ENCODE data around the gene FOXL1.

FOXL1 gene

DNA sequence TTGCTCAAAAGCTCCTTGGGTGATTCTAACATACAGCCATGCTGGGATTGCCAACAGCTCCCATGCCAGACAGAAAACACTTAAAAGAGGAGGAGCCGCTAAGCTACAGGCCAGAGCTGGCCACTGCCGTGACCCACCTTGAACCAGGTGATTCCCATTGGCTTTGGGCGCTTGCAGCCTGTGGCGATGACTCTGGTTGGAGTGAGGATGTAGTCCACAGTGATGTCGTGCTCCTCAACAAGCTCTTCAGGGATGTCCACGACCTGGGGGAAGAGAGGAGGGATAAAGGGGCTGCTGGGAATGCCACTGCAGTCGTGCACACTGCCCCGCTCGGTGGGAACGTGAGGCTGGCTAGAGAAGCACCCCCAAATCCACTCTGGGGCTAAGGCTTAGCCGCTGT lies 36.8 kb upstream of the FOXL1 start:
- H3K27ac Mint-ChIP-seq, result no peak overlapping the region
- no peaks in the 10 kb centered on the region for H3K27me3 Mint-ChIP-seq
- H3K4me3 Mint-ChIP-seq, result no peak overlapping the region
- no peaks in the 10 kb centered on the region for H3K9me3 Mint-ChIP-seq
- H3K36me3 Mint-ChIP-seq (ENCODE audit: low read depth), result peaks cover 100% of the 10 kb centered on the region
- intact Hi-C loops (cut with micrococcal nuclease), result no loop called here
- H3K4me1 Mint-ChIP-seq (ENCODE audit: low read depth), result no peaks in the 10 kb centered on the region

DNA sequence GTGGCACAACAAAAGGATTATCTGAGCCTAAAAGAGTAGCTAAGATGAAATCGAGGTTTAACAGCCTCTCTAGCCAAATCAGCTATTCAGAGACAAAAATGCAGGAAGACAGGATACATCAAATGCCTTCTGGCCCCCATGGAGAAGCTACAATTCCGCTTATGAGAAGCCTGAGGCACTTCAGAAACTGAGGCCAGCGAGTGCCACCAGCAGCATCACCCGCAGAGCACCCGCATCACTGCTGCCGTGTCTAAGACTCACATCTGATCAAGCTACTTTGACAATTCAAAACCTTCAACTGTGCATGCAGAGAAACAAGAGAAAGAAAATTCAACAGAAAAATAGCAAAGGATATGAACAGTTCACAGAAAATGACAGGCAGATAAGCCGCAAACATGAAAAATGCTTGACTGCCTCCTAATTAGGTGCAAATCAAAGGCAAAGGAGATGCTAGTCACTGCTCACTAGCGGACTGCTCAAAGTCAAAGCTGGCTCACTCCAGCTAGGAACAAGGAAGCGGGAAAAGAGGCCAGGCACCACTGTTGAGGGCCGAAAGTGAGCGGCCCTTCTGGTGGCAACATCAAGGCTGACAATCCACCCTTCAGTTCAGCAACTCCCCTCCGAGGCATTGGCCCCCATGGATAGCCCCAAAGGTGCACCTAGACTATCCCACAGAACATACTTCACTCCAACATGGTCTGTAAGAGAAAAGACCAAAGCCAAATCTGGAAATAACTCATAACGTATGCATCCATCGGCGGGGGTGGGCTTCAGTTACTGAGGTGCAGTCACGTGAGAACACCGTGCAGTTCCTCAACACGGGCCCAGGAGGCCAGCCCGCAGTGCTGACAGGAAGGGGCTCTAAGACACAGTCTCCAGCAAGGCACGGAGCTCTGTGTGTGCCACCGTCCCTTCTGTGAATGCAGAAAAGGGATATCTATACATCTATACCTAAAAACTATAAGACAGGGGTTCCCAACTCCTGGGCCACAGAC lies 35.3 kb upstream of the FOXL1 start:
- Mint-ChIP-seq H3K9me3 (no peaks in the 10 kb centered on the region), H3K4me3 (no peak overlapping the region), H3K4me1 (ENCODE audit: low read depth) (no peaks in the 10 kb centered on the region), H3K27ac (no peak overlapping the region), H3K36me3 (ENCODE audit: low read depth) (peaks cover 94% of the 10 kb centered on the region), H3K27me3 (no peaks in the 10 kb centered on the region)
- intact Hi-C loops (cut with micrococcal nuclease), result no loop called here

DNA sequence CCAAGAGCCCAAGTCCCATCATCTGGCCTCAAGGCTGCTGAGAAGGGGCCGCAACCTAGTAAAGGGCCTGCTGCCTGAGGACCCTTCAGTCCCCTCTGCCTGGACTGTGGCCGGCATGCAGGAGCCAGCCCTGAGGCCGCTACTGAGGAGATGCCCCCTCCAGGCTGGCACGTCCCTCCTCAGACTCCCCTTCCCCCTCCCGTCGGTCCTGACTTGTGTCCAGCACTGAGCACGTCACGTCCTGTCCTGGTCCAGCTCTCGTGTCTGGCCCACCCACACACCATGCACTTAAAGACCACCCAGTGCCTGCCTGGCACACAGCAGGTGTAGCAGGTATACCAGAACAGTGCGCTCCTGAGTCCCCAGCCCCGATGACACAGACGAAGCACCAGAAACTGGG lies 32.9 kb upstream of the FOXL1 start:
- Mint-ChIP-seq H3K4me1 (ENCODE audit: low read depth) (no peaks in the 10 kb centered on the region), H3K27me3 (no peaks in the 10 kb centered on the region), H3K27ac (no peak overlapping the region), H3K4me3 (no peak overlapping the region), H3K9me3 (no peaks in the 10 kb centered on the region), H3K36me3 (ENCODE audit: low read depth) (peaks cover 85% of the 10 kb centered on the region)
- intact Hi-C loops (cut with micrococcal nuclease), result no loop called here

DNA sequence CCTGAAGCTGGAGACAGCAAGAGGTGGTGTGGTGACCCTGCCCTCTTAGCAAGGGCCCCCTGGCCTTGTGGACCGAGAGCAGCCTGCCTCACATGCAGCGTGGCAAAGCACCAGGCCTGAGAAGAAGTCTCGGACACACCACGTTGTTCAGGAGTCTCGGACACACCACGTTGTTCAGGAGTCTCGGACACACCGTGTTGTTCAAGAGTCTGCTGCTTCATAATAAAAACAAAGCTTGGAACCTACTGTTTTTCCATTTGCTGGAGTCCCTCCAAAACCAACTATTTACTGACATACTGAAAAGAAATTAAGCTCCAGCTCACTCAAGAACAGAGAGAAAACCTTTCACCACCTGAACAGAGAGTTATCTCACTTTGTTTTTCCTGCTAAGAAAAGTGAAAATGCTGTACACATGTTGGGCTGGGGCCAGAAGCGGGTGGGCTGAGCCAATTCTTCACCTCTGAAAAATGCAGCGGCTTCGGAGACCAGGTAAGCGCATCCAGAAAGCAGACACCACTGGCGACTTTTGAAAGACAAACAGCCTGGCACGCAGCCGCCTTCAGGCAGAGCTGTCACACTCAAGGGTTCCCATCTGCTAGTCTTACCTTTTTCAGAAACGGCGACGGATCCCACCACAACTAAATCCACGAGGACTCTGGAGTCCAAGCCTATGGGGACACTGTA lies 32.3 kb upstream of the FOXL1 start:
- intact Hi-C loops (cut with micrococcal nuclease), result no loop called here
- H3K27me3 Mint-ChIP-seq, result no peaks in the 10 kb centered on the region
- no peaks in the 10 kb centered on the region for H3K4me1 Mint-ChIP-seq (ENCODE audit: low read depth)
- H3K4me3 Mint-ChIP-seq, result no peak overlapping the region
- peaks cover 83% of the 10 kb centered on the region for H3K36me3 Mint-ChIP-seq (ENCODE audit: low read depth)
- H3K27ac Mint-ChIP-seq, result no peak overlapping the region
- H3K9me3 Mint-ChIP-seq, result no peaks in the 10 kb centered on the region

DNA sequence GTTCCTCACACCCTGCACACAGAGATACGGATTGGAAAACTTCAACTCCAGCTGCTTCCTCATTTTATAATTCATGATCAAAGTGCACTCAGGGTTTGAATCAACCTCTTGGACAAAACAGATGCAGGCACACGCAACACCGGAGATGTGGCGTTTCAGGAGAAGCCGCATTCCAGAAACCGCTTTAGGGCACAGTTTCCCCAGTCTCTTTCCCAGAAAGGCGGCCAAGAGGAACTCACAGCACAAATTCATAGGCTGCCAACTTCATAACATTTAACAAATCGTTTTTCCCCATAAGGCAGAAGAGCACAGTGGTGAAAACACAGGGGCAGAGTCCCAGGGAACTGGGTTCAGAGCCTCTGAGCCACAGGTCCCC lies 31.7 kb upstream of the FOXL1 start:
- intact Hi-C loops (cut with micrococcal nuclease), result no loop called here
- H3K27ac Mint-ChIP-seq, result no peak overlapping the region
- H3K27me3 Mint-ChIP-seq, result no peaks in the 10 kb centered on the region
- no peak overlapping the region for H3K4me3 Mint-ChIP-seq
- H3K9me3 Mint-ChIP-seq, result no peaks in the 10 kb centered on the region
- peaks cover 83% of the 10 kb centered on the region for H3K36me3 Mint-ChIP-seq (ENCODE audit: low read depth)
- no peaks in the 10 kb centered on the region for H3K4me1 Mint-ChIP-seq (ENCODE audit: low read depth)

DNA sequence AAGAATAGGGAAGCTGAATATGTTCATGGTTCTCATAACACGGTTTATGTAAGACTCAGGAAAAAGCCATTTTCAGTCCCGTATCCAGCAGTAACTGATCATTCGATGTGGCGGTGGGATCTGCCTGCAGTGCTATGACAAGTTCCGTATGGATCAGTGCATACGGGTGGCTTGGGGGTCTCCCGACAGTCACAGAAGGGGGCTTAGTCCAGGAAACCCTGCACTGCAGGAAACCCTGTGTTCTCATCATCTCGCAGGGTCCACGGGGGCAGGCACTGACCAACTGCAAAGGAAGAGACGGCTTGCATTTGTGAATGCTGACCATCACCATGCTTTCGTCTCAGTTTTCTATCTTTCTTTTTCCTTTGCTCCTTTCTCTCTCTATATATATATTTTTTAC lies 31.1 kb upstream of the FOXL1 start:
- Mint-ChIP-seq H3K27me3 (no peaks in the 10 kb centered on the region), H3K36me3 (ENCODE audit: low read depth) (peaks cover 83% of the 10 kb centered on the region), H3K4me1 (ENCODE audit: low read depth) (no peaks in the 10 kb centered on the region), H3K27ac (no peak overlapping the region), H3K4me3 (no peak overlapping the region), H3K9me3 (no peaks in the 10 kb centered on the region)
- intact Hi-C loops (cut with micrococcal nuclease), result no loop called here

DNA sequence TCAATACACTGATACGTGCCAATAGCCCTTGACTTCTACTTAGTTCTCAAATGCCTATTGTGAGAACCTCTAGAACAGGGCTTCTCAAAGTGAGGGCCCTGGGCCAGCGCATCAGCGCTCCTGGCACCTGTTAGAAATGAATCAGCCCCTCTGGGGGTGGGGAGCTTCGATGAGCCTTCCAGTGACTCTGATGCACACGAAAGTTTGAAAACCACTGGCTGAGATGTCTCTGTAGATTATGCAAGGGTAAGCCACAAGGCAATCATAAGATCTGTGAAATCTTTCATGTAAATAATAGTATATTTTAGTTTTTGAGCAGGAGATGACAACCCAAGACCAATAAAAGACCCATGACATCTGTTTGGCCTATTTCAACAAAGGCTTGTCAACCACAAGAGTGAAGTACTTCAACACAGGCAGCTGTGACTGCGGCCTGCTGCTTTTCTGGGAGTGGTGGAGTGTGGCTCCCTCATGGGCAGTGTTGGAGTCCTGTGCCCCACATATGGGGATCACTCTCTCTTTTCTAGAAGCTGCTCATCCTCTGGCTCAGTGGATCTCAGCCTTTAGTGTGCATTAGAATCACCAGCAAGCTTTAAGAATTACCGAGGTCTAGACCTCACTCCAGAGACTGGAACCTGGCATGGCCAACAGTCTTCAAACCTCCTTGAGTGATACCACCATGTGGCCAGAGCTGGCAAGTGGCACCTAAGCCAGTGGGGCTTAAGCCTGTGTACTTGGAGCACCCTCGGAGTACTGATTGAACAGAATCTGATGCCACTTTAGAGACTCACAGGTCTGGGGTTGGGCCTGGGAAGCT lies 29.1 kb upstream of the FOXL1 start:
- Mint-ChIP-seq H3K36me3 (ENCODE audit: low read depth) (peaks cover 78% of the 10 kb centered on the region), H3K4me3 (no peak overlapping the region), H3K27me3 (no peaks in the 10 kb centered on the region), H3K9me3 (no peaks in the 10 kb centered on the region), H3K4me1 (ENCODE audit: low read depth) (peaks cover 14% of the 10 kb centered on the region), H3K27ac (no peak overlapping the region)
- intact Hi-C loops (cut with micrococcal nuclease), result no loop called here

DNA sequence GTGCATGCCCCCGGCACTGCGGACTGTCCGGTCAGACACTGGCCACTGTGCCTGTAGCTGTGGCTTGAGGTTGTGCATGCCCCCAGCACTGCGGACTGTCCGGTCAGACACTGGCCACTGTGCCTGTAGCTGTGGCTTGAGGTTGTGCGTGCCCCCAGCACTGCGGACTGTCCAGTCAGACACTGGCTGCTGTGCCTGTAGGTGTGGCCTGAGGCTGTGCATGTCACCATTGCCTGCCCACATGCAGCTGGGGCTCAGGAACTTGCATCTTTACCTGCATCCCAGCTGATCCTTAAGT lies 28.5 kb upstream of the FOXL1 start:
- Mint-ChIP-seq H3K27me3 (no peaks in the 10 kb centered on the region), H3K4me1 (ENCODE audit: low read depth) (peaks cover 16% of the 10 kb centered on the region), H3K27ac (no peak overlapping the region), H3K36me3 (ENCODE audit: low read depth) (peaks cover 76% of the 10 kb centered on the region), H3K4me3 (no peak overlapping the region), H3K9me3 (no peaks in the 10 kb centered on the region)
- intact Hi-C loops (cut with micrococcal nuclease), result no loop called here

DNA sequence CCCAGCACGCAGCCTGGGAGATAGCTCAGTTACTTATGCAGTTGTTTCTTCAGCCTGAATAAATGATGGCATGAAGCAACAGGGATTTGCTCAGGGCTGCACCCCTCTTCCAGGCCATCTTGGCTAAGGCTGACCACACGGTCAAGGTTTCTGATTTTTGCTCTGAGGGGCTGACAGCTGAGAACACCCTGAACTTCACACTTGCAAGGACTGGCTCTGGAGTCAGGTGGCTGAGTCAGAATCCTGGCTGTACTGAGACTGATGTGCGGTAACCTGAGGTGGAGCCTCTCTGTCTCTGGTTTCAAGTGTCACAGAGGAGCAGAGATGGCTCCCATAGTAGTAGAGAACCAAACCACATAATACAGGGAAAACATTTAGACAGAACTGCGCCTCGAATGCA lies 28.1 kb upstream of the FOXL1 start:
- Mint-ChIP-seq H3K4me3 (no peak overlapping the region), H3K27me3 (no peaks in the 10 kb centered on the region), H3K27ac (no peak overlapping the region), H3K4me1 (ENCODE audit: low read depth) (peaks cover 21% of the 10 kb centered on the region), H3K36me3 (ENCODE audit: low read depth) (peaks cover 76% of the 10 kb centered on the region), H3K9me3 (no peaks in the 10 kb centered on the region)
- intact Hi-C loops (cut with micrococcal nuclease), result no loop called here

DNA sequence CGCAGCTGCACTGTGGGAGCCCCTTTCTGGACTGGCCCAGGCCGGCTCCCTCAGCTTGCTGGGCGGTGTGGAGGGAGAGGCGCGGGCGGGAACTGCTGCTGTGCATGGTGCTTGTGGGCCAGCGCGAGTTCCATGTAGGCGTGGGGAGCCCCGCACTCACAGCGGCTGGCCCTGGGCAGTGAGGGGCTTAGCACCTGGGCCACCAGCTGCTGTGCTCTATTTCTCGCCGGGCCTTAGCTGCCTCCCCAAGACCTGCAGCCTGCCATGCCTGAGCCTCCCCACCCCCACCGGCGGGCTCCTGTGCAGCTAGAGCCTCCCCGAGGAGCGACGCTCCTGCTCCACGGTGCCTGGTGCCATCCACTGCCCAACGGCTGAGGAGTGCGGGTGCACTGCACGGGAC lies 25.0 kb upstream of the FOXL1 start:
- intact Hi-C loops (cut with micrococcal nuclease), result no loop called here
- Mint-ChIP-seq H3K27ac (peak overlapping the region; percentile 99), H3K9me3 (no peaks in the 10 kb centered on the region), H3K27me3 (peaks cover 7% of the 10 kb centered on the region), H3K4me1 (ENCODE audit: low read depth) (peaks cover 26% of the 10 kb centered on the region), H3K4me3 (no peak overlapping the region), H3K36me3 (ENCODE audit: low read depth) (peaks cover 55% of the 10 kb centered on the region)

DNA sequence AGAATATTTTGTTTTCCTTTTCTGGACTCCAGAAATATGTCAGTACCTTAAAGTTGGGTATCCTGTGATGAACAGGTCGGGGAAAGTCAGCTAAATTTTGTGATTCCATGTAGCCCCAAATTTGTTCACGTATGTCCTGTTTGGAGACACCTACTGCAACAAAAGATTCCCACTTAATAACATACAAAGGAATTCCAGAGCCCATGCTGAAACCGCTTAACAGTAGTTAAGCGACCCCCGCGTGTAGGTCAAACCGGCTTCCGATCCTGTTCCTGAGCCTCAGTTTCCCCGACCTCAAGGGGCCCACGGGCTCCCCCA lies 23.8 kb upstream of the FOXL1 start:
- no peaks in the 10 kb centered on the region for H3K9me3 Mint-ChIP-seq
- peak overlapping the region; percentile 99 for H3K27ac Mint-ChIP-seq
- intact Hi-C loops (cut with micrococcal nuclease), result no loop called here
- peaks cover 52% of the 10 kb centered on the region for H3K36me3 Mint-ChIP-seq (ENCODE audit: low read depth)
- peak overlapping the region; percentile 95 for H3K4me3 Mint-ChIP-seq
- H3K4me1 Mint-ChIP-seq (ENCODE audit: low read depth), result peaks cover 26% of the 10 kb centered on the region
- H3K27me3 Mint-ChIP-seq, result peaks cover 8% of the 10 kb centered on the region

DNA sequence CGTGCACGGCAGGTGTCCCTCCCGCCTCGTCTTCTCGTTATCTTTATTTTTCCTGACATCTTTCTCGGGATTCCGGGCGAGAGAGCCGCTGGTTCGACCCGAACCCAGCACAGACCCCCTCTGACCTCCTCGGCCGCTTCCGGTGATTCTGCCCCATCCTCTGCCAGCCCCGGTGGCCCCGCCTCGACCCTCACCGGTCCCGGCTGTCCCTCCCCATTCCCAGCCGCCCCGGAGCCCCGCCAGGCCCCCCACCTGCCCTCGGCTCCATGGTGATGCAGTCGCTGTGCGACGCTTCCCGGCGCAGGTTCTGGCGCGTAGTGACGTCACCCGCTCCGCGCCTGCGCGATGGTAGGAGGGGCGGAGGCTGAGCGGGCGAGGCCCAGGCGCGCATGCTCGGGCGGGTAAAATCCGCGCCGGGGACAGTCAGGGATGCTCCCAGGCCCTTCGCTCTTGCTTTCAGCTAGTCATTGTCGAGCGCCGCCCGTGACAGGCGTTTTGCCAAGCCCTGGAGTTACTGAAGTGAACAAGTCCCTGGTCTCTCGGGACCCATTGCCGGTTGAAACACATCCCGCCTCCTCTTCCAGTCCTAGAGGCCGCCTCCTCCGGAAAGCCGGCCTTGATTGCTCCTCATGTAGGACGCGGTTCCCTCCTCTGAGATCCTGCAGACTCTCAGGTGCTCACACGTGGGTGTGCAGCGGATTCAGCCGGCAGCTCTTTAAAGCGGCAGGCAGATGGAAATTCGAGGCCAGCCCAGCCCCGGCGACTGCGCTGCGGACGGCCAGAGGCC lies 23.2 kb upstream of the FOXL1 start, which contains the start of gene MTHFSD:
Gene MTHFSD (minus strand): TSS at position 319 of the 787 bp plus-strand sequence. CDS start 51 bp downstream, at position 268.
- H3K36me3 Mint-ChIP-seq (ENCODE audit: low read depth), result peaks cover 46% of the 10 kb centered on the region
- H3K9me3 Mint-ChIP-seq, result no peaks in the 10 kb centered on the region
- intact Hi-C loops (cut with micrococcal nuclease), result no loop called here
- peak within 1 kb of the TSS; percentile 95 for H3K4me3 Mint-ChIP-seq
- H3K4me1 Mint-ChIP-seq (ENCODE audit: low read depth), result peaks cover 26% of the 10 kb centered on the region
- peaks cover 9% of the 10 kb centered on the region for H3K27me3 Mint-ChIP-seq
- H3K27ac Mint-ChIP-seq, result peak within 1 kb of the TSS; percentile 99

DNA sequence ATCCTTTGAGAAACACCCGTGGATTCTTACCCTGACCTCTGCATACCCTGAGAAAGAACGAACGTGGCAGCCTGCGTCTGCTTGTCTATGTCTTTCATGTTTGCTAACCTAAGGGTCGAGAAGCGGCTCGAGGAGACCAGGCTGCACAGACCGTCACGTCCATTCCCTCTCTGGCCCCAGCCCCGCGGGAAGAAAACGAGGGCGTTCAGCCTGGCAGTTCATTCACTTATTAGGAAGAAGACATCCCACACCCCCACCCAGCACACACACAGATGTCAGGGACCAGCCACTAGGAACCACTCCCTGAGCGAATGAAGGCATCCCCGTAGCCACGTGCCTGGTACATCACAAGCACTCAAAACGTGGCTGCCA lies 22.7 kb upstream of the FOXL1 start:
- Mint-ChIP-seq H3K27me3 (peaks cover 9% of the 10 kb centered on the region), H3K4me3 (peak overlapping the region; percentile 95), H3K27ac (peak overlapping the region; percentile 99), H3K4me1 (ENCODE audit: low read depth) (peaks cover 26% of the 10 kb centered on the region), H3K36me3 (ENCODE audit: low read depth) (peaks cover 40% of the 10 kb centered on the region), H3K9me3 (no peaks in the 10 kb centered on the region)
- intact Hi-C loops (cut with micrococcal nuclease), result no loop called here

Data from dendritic cell treated with granulocyte-macrophage colony-stimulating factor and Interleukin-4, amounts not matched to agents 40 ng/mL and 50 ng/mL, for 4 days (primary cell).